ENCODE data around the gene TSGA10IP. TPM values are rescaled to one million over a fixed set of nuclear protein-coding genes. Genes with fewer than 3 reads are reported as not detected.

The TSGA10IP gene
- total and polyA plus RNA-seq, 9 donors, result 0.09 to 0.19 (median 0.09) TPM; not detected in 4

DNA sequence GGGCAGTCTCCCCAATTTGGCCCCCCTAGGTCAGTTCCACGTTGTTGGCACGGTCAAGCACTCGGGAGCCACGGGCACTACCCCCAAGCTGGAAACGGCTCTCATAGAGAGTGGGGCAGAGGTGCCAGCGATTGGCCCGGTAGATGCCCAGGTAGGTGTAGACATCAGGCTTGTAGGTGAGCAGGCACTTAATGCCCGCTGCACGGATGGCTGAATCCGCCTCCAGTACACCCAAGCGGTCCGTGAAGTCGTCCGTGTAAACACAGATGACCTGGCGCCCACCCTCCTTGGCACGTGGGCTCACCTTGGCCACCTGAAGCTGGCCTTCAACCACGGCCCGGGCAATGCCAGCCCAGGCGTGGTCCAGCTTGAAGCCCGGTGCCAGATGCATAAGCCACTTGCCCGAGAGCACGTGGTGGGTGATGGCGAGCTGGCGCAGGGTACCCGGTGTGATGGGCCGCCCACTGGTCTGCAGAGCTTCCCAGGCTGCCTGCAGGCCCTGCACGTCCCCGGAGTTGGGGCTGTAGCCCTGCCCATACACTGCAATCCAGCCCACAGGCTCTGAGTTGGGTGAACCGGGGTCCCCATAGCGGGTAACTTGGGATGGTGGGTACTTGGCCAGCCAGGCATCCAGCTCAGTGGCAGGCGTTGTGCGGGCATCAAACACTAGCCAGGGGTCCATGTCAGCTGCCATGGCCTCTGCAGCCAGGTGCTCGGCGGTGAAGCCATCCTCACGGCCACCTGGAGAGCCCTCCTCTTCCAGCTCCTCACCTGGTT lies 27.7 kb upstream of the TSGA10IP start:
- Histone ChIP-seq H3K27ac (ENCODE audit: low read length) (peak overlapping the region; percentile 86), H3K36me3 (ENCODE audit: control insufficient read depth, insufficient read depth, low read length) (peaks cover 30% of the 10 kb centered on the region), H3K27me3 (ENCODE audit: control insufficient read depth, insufficient read depth, low read length) (no peaks in the 10 kb centered on the region), H3K9me3 (replicated peaks; ENCODE audit: control insufficient read depth, low read depth, low read length) (no peaks in the 10 kb centered on the region), H3K4me3 (ENCODE audit: low read length) (peak overlapping the region; percentile 100), H3K4me1 (ENCODE audit: control insufficient read depth, insufficient read depth, low read length) (peaks cover 51% of the 10 kb centered on the region)
- peak; percentile 18 for DNase-seq
- 85% methylated on average over 32 of the region's 35 CpGs for WGBS (ENCODE audit: insufficient coverage)

DNA sequence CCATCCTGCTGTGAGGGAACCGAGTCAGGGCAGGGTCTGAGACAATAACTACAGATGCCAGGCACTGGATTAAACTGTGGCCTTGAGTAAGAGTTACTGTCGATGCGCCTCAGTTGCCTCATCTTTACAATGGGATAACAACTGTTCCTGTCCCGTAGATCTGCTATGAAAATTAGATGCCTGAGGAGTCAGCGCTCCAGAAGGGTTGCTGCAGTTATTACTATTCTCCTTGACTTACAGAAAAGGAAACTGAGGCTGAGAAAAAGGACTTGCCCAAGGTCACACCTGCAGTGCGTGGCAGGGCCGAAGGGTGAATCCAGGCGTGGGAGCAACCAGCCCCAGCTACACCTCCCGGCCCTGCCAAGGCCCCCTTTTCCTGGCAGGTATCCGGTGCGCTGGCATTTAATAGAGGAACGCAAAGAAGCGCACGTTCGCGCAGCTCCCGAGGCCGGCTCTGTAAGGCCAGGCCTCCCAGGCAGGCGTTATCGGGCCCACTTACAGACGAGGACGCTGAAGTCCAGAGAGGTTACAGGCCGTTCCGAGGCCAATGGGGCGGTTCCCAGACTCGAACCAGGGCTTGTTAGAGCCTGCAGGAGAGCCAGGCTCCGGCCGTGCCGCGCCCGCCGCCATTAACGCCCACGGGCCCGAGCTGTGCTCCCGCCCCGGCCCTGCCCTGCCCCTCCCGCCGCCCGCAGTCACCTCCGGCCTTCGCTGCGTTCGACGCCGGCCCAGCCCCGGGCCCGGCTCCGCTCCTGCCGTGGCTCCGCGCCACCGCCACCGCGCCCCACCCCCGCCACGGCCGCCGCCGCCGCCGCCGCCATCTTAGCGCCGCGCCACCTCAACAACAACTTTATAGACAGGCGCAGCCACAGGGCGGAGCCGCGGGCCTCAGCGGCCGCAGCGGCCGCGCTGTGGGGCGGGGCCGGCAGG lies 26.8 kb upstream of the TSGA10IP start, which contains the start of gene C11orf68:
C11orf68 (minus strand) TSS at position 852 of the 930 bp plus-strand sequence; CDS start at position 821, 31 bp downstream.
- H3K4me3 ChIP-seq (ENCODE audit: low read length), result peak within 1 kb of the TSS; percentile 100
- no peaks in the 10 kb centered on the region for H3K9me3 ChIP-seq (replicated peaks; ENCODE audit: control insufficient read depth, low read depth, low read length)
- peaks cover 38% of the 10 kb centered on the region for H3K36me3 ChIP-seq (ENCODE audit: control insufficient read depth, insufficient read depth, low read length)
- peaks cover 46% of the 10 kb centered on the region for H3K4me1 ChIP-seq (ENCODE audit: control insufficient read depth, insufficient read depth, low read length)
- H3K27ac ChIP-seq (ENCODE audit: low read length), result peak within 1 kb of the TSS; percentile 86
- WGBS (ENCODE audit: insufficient coverage), result 4% methylated on average over 71 of the region's 77 CpGs
- no peaks in the 10 kb centered on the region for H3K27me3 ChIP-seq (ENCODE audit: control insufficient read depth, insufficient read depth, low read length)
- DNase-seq, result peak; percentile 67

DNA sequence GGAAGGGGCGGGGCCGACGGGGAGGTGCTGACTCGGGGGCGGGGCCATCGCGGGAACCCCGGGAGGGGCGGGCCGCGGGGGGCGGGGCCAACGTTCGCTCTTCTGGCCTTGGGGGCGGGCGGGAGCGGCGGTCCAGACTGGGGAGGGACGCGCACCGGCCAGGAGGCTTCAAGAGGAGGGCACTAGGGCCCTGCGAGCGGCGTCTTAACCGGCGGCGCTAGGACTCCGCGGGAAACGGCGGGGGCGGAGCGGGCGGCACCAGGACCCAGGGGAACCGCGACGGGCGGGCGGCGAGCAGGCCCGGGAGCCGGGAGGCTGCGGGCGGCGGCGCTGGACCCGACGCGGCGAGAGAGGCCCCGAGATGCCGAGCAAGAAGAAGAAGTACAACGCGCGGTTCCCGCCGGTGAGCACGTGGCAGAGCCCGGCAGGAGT lies 26.1 kb upstream of the TSGA10IP start, which contains the start of gene DRAP1:
DRAP1 (plus strand) TSS at position 286 of the 432 bp plus-strand sequence; CDS start at position 362, 76 bp downstream.
- peak; percentile 99 for DNase-seq
- 0% methylated on average over 59 of the region's 59 CpGs for WGBS (ENCODE audit: insufficient coverage)
- Histone ChIP-seq H3K9me3 (replicated peaks; ENCODE audit: control insufficient read depth, low read depth, low read length) (no peaks in the 10 kb centered on the region), H3K27ac (ENCODE audit: low read length) (peak within 1 kb of the TSS; percentile 86), H3K36me3 (ENCODE audit: control insufficient read depth, insufficient read depth, low read length) (peaks cover 38% of the 10 kb centered on the region), H3K4me1 (ENCODE audit: control insufficient read depth, insufficient read depth, low read length) (peaks cover 46% of the 10 kb centered on the region), H3K4me3 (ENCODE audit: low read length) (peak within 1 kb of the TSS; percentile 100), H3K27me3 (ENCODE audit: control insufficient read depth, insufficient read depth, low read length) (no peaks in the 10 kb centered on the region)

DNA sequence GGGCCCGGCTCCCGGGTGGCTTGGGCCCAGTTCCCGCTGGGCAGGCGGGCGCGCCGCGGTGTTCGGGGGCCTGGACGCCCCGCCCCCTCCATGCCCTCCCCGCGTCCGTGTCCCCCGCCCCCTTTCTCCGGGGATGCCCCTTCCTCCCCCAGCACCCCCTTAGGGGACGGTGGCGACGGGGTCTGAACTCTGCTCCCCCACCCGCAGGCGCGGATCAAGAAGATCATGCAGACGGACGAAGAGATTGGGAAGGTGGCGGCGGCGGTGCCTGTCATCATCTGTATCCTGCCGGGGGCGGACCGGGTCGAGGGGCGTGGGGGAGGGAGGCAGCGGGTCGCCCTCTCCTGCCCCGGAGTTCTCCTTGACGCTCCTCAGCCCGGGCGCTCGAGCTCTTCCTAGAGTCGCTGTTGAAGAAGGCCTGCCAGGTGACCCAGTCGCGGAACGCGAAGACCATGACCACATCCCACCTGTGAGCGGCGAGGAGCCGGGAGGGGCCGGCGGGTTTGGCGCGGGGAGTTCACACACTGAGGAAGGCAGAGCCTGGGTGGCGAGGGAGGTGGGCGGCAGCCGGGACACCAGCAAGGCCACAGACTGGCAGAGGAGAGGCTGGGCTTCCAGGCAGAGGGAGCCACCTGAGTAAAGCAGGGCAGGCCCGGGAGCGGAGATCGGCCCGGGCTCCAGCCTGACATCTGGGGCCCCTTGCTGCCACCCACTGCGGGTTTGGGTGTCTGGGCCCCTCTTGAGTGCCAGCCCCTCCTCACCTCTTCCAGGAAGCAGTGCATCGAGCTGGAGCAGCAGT lies 25.5 kb upstream of the TSGA10IP start:
- WGBS (ENCODE audit: insufficient coverage), result 2% methylated on average over 35 of the region's 60 CpGs
- Histone ChIP-seq H3K4me3 (ENCODE audit: low read length) (peak overlapping the region; percentile 83), H3K27ac (ENCODE audit: low read length) (peak overlapping the region; percentile 53), H3K9me3 (replicated peaks; ENCODE audit: control insufficient read depth, low read depth, low read length) (no peaks in the 10 kb centered on the region), H3K27me3 (ENCODE audit: control insufficient read depth, insufficient read depth, low read length) (no peaks in the 10 kb centered on the region), H3K4me1 (ENCODE audit: control insufficient read depth, insufficient read depth, low read length) (peaks cover 46% of the 10 kb centered on the region), H3K36me3 (ENCODE audit: control insufficient read depth, insufficient read depth, low read length) (peaks cover 38% of the 10 kb centered on the region)
- DNase-seq, result no peak

- no peaks in the 10 kb centered on the region for H3K27me3 ChIP-seq (ENCODE audit: control insufficient read depth, insufficient read depth, low read length)
- H3K9me3 ChIP-seq (replicated peaks; ENCODE audit: control insufficient read depth, low read depth, low read length), result no peaks in the 10 kb centered on the region
- WGBS (ENCODE audit: insufficient coverage), result 54% methylated on average over 15 of the region's 15 CpGs
- peak overlapping the region; percentile 83 for H3K4me3 ChIP-seq (ENCODE audit: low read length)
- DNase-seq, result peak; percentile 16
- H3K27ac ChIP-seq (ENCODE audit: low read length), result no peak overlapping the region
- H3K4me1 ChIP-seq (ENCODE audit: control insufficient read depth, insufficient read depth, low read length), result peaks cover 40% of the 10 kb centered on the region
- peaks cover 38% of the 10 kb centered on the region for H3K36me3 ChIP-seq (ENCODE audit: control insufficient read depth, insufficient read depth, low read length)
These were observed 24.9 kb upstream of the TSGA10IP start for GRCh38 chr11:65920372-65920802.

DNA sequence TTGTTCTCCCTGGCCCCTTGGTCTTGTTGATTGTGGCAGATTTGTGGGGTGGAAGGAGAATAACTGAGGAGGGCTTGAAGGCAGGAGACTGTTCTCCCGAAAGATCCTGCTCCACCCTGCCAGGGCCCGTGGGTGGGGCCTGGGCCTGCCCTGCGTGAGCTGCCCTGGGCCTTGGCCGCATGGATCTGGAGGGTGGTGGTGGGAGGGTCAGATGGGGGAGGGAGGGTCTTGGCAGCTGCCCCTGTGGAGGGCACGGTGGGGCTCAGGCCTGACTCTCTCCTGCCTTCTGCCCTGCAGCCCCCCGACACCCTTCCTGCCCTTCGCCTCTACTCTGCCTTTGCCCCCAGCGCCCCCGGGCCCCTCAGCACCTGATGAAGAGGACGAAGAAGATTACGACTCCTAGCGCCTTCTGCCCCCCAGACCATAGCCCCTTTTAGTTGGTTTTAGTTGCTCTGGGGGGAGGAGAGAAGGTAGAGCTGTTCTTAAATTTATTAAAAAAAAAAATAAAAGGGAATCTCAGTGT lies 24.2 kb upstream of the TSGA10IP start:
- WGBS (ENCODE audit: insufficient coverage), result 66% methylated on average over 3 of the region's 12 CpGs
- H3K4me3 ChIP-seq (ENCODE audit: low read length), result no peak overlapping the region
- peaks cover 38% of the 10 kb centered on the region for H3K36me3 ChIP-seq (ENCODE audit: control insufficient read depth, insufficient read depth, low read length)
- H3K27me3 ChIP-seq (ENCODE audit: control insufficient read depth, insufficient read depth, low read length), result no peaks in the 10 kb centered on the region
- no peaks in the 10 kb centered on the region for H3K9me3 ChIP-seq (replicated peaks; ENCODE audit: control insufficient read depth, low read depth, low read length)
- DNase-seq, result no peak
- peaks cover 34% of the 10 kb centered on the region for H3K4me1 ChIP-seq (ENCODE audit: control insufficient read depth, insufficient read depth, low read length)
- no peak overlapping the region for H3K27ac ChIP-seq (ENCODE audit: low read length)

DNA sequence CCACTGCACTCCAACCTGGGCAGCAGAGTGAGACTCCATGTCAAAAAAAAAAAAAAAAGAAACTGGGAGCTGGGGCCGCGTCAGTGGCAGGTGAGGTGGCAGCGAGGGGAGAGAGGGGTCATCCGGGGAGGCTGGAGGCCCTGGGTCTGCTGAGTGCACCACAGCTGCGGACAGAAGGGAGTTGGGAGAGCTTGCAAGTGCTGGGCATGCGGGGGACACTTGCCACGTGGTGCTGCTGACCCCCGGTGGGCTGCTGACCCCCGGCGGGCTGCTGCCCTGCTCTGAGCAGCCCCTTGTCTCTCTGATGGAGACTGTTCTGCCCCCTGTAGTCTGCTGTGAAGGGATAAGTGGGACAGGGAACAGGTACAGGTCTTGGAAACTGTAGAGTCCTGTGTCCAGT lies 23.4 kb upstream of the TSGA10IP start:
- Histone ChIP-seq H3K4me3 (ENCODE audit: low read length) (no peak overlapping the region), H3K4me1 (ENCODE audit: control insufficient read depth, insufficient read depth, low read length) (peaks cover 28% of the 10 kb centered on the region), H3K27me3 (ENCODE audit: control insufficient read depth, insufficient read depth, low read length) (no peaks in the 10 kb centered on the region), H3K9me3 (replicated peaks; ENCODE audit: control insufficient read depth, low read depth, low read length) (no peaks in the 10 kb centered on the region), H3K27ac (ENCODE audit: low read length) (no peak overlapping the region), H3K36me3 (ENCODE audit: control insufficient read depth, insufficient read depth, low read length) (peaks cover 35% of the 10 kb centered on the region)
- WGBS (ENCODE audit: insufficient coverage), result 89% methylated on average over 10 of the region's 10 CpGs
- no peak for DNase-seq

DNA sequence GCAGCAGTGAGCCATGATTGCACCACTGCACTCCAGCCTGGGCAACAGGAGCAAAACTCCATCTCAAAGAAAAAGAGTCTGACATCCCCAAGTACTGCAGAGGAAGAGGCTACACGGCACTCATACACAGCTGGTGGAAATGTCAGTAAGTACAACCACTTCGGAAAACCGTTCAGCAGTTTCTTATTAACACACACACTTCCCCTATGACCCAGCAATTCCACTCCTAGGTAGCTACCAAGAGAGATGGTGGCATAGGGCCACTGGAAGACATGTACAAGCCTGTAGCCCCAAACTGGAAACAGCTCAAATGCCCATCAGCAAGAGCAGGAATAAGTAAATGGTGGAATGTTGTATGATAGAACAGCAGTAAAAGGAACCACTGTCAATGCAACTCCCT lies 22.7 kb upstream of the TSGA10IP start:
- Histone ChIP-seq H3K27ac (ENCODE audit: low read length) (no peak overlapping the region), H3K4me3 (ENCODE audit: low read length) (no peak overlapping the region), H3K36me3 (ENCODE audit: control insufficient read depth, insufficient read depth, low read length) (peaks cover 28% of the 10 kb centered on the region), H3K9me3 (replicated peaks; ENCODE audit: control insufficient read depth, low read depth, low read length) (no peaks in the 10 kb centered on the region), H3K27me3 (ENCODE audit: control insufficient read depth, insufficient read depth, low read length) (no peaks in the 10 kb centered on the region), H3K4me1 (ENCODE audit: control insufficient read depth, insufficient read depth, low read length) (peaks cover 21% of the 10 kb centered on the region)
- DNase-seq, result no peak
- no CpG with 5 or more reads among the region's 3 CpGs for WGBS (ENCODE audit: insufficient coverage)

- H3K9me3 ChIP-seq (replicated peaks; ENCODE audit: control insufficient read depth, low read depth, low read length), result no peaks in the 10 kb centered on the region
- WGBS (ENCODE audit: insufficient coverage), result no CpG with 5 or more reads among the region's 2 CpGs
These were observed 19.9 kb upstream of the TSGA10IP start for GRCh38 chr11:65925397-65925796.

More at GRCh38 chr11:65925397-65925796, 19.9 kb upstream of the TSGA10IP start:
- Histone ChIP-seq H3K4me1 (ENCODE audit: control insufficient read depth, insufficient read depth, low read length) (peaks cover 7% of the 10 kb centered on the region), H3K27me3 (ENCODE audit: control insufficient read depth, insufficient read depth, low read length) (no peaks in the 10 kb centered on the region), H3K4me3 (ENCODE audit: low read length) (no peak overlapping the region), H3K27ac (ENCODE audit: low read length) (no peak overlapping the region), H3K36me3 (ENCODE audit: control insufficient read depth, insufficient read depth, low read length) (peaks cover 23% of the 10 kb centered on the region)
- no peak for DNase-seq
